Measurements from ENCODE around the gene ACAD11. TPM values are rescaled to one million over a fixed set of nuclear protein-coding genes. Genes with fewer than 3 reads are reported as not detected.

Gene ACAD11
- total and polyA plus RNA-seq, 4 donors = 52.2 to 357 (median 65.6) TPM

- Histone ChIP-seq H3K4me3 (ENCODE audit: low read depth in 1 of 3, low read length in 3 of 3) (no peak overlapping the region), H3K36me3 (ENCODE audit: control insufficient read depth in 4 of 4, insufficient read depth in 3 of 4, low read depth in 1 of 4, low read length in 3 of 4) (peaks cover 0 to 21% (median 13%) of the 10 kb centered on the region in 4 donors), H3K27me3 (ENCODE audit: control insufficient read depth in 4 of 4, insufficient read depth in 4 of 4, low read length in 3 of 4) (no peaks in the 10 kb centered on the region), H3K4me1 (ENCODE audit: control insufficient read depth in 4 of 4, insufficient read depth in 4 of 4, low read length in 3 of 4) (peaks cover 0 to 12% (median 7%) of the 10 kb centered on the region in 4 donors), H3K9me3 (ENCODE audit: control insufficient read depth in 4 of 4, low read length in 3 of 4) (no peaks in the 10 kb centered on the region), H3K27ac (ENCODE audit: low read depth in 1 of 2, low read length in 2 of 2) (no peak overlapping the region), H3K9ac (ENCODE audit: low read depth in 1 of 2, low read length in 2 of 2) (no peak overlapping the region)
- TF ChIP-seq HNF4A (conservative IDR thresholded peaks at IDR 0.05) (no peak), FOXA2 (IDR thresholded peaks at IDR 0.05) (no peak), JUND (IDR thresholded peaks at IDR 0.05) (no peak), RXRA (IDR thresholded peaks at IDR 0.05) (no peak), ZBTB33 (IDR thresholded peaks at IDR 0.05) (no peak), HNF4G (IDR thresholded peaks at IDR 0.05) (no peak), ATF3 (IDR thresholded peaks at IDR 0.05) (no peak), CTCF (IDR thresholded peaks at IDR 0.05; ENCODE audit: low read depth, low read length, missing input control) (no peak), NR2F2 (IDR thresholded peaks at IDR 0.05) (no peak), RAD21 (IDR thresholded peaks at IDR 0.05) (no peak), YY1 (IDR thresholded peaks at IDR 0.05) (no peak), TAF1 (conservative IDR thresholded peaks at IDR 0.05) (no peak), GABPA (IDR thresholded peaks at IDR 0.05 in 1 of 2, conservative IDR thresholded peaks at IDR 0.05 in 1 of 2) (no peak)
- WGBS = 80% methylated on average over 2 of the region's 2 CpGs
- DNase-seq (ENCODE audit: low spot score) = no peak
Observed at GRCh38 chr3:132597660-132598059, 61.9 kb downstream of the ACAD11 start.

GRCh38 chr3:132596816-132597433, 62.7 kb downstream of the ACAD11 start, which contains the start of gene ACKR4:
ACKR4 (plus strand) TSS chr3:132597270; CDS start chr3:132600398, 3,128 bp downstream.
- TF ChIP-seq ZBTB33 (IDR thresholded peaks at IDR 0.05) (no peak), ATF3 (IDR thresholded peaks at IDR 0.05) (no peak), EGR1 (IDR thresholded peaks at IDR 0.05; ENCODE audit: low read depth in 2 of 2) (no peak), FOXA1 (IDR thresholded peaks at IDR 0.05) (no peak)
- 70% methylated on average over 2 of the region's 2 CpGs for WGBS
- peaks cover 0 to 21% (median 10%) of the 10 kb centered on the region in 4 donors for H3K36me3 ChIP-seq (ENCODE audit: control insufficient read depth in 4 of 4, insufficient read depth in 3 of 4, low read depth in 1 of 4, low read length in 3 of 4)
- no peak within 1 kb of the TSS for H3K4me3 ChIP-seq (ENCODE audit: low read depth in 1 of 3, low read length in 3 of 3)
- peaks cover 0 to 12% (median 7%) of the 10 kb centered on the region in 4 donors for H3K4me1 ChIP-seq (ENCODE audit: control insufficient read depth in 4 of 4, insufficient read depth in 4 of 4, low read length in 3 of 4)
- no peak for DNase-seq (ENCODE audit: low spot score)
- no peaks in the 10 kb centered on the region for H3K27me3 ChIP-seq (ENCODE audit: control insufficient read depth in 4 of 4, insufficient read depth in 4 of 4, low read length in 3 of 4)
- H3K9ac ChIP-seq (ENCODE audit: low read depth in 1 of 2, low read length in 2 of 2) = no peak within 1 kb of the TSS
- no peaks in the 10 kb centered on the region for H3K9me3 ChIP-seq (ENCODE audit: control insufficient read depth in 4 of 4, low read length in 3 of 4)
- H3K27ac ChIP-seq (ENCODE audit: low read depth in 1 of 2, low read length in 2 of 2) = no peak within 1 kb of the TSS

Data from liver (tissue), 9 donors.